ACHN (cell line): Measurements from ENCODE around the gene HPCAL1.
"Not testable (repeated sequence)": the region's sequence is repeated elsewhere in the genome, so short reads cannot be mapped to it uniquely, and the experiment has no call there.

Experiments
- DNase-seq: peaks from one replicate; pipeline ENCODE4 v3.0.0-alpha.2; 2015
- in situ Hi-C: cut with HindIII; loops from 2 replicates; pipeline ENCODE4 v1.10.0; 2017; ENCODE audit warnings: low sequenced_read_pairs, low pct_ligation_motif_present, low pct_unique_long_range_greater_than_20kb

HPCAL1 gene

DNA sequence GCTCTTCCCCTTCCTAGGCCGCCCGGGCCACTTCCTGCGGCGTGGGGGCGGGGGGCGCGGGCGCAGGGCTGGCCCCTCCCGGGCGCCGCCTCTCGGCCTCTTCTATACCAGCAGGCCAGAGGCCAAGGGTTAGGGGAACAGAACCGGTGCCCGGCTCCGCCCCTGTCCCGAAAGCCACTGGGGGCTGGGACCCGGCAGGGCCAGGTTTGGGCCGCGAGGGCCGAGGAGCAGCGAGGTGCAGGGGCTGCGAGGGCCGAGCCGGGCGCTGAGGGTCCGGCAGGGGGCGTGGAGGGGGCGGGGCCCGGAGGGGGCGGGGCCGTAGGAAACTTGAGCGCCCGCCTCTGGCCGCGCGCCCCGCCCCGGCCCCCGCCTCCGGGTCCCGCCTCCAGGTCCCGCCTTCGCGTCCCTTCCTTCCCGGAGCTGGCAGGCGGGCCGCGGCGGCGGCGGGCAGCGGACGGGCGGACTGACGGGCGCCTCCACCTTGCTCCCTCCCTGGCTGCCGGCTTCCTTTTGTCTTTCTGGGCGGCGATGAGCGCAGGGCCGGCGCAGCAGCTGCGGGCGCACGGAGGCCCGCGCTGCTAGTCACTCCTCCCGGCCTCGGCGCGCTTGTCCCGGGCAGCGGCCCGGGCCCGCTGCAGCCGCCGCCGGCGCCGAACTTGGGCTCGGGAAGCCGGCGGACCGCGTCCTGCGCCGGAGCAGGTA is at the start of gene HPCAL1:
Gene HPCAL1 (plus strand): TSS at position 426 of the 702 bp plus-strand sequence. CDS start 116,854 bp downstream, outside the sequence.
- in situ Hi-C loops = no loop called here
- DNase-seq = peak; percentile 90

- DNase-seq = no peak
- in situ Hi-C loops = loop anchor here (25.0 kb wide), 1 partner anchor 159 kb away; no protein-coding TSS in a partner anchor
These were observed 48.9 kb upstream of the HPCAL1 start for GRCh38 chr2:10253596-10254372.

GRCh38 chr2:10254373-10255188 is 48.1 kb upstream of the HPCAL1 start:
- DNase-seq = no peak
- in situ Hi-C loops = loop anchor here (25.0 kb wide), 1 partner anchor 158 kb away; no protein-coding TSS in a partner anchor

- DNase-seq = no peak
- in situ Hi-C loops = loop anchor here (25.0 kb wide), 1 partner anchor 157 kb away; no protein-coding TSS in a partner anchor
These were observed 47.3 kb upstream of the HPCAL1 start for GRCh38 chr2:10255189-10256030.

- DNase-seq = no peak
- in situ Hi-C loops = loop anchor here (25.0 kb wide), 1 partner anchor 156 kb away; no protein-coding TSS in a partner anchor
These were observed 46.6 kb upstream of the HPCAL1 start for GRCh38 chr2:10256031-10256514.

DNA sequence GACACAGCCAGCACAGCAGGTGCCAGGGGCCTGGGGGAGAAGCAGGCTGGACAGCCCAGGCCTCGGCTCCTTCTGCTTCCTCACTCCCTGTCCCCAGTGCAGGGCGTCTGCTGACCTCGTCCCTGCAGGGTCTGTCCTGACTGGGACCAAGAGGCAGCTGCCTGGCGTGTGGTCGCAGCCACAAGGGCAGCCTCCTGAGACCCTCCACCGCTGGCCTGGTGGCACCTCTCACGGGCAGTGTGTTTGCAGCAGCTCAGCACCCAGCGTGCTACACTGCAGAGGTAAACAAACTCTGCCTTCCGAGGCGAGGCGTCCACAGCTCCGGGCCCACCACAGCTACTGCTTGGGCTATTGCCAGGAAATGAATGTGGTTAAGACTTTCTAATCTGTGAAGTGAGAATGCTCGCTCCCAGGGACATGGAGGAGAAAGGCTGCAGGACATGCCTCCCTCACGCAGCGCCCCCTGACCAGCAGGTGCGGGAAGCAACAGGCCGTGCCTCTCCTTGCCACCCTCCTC is 46.1 kb upstream of the HPCAL1 start:
- no peak for DNase-seq
- in situ Hi-C loops = loop anchor here (25.0 kb wide), 1 partner anchor 156 kb away; no protein-coding TSS in a partner anchor

DNA sequence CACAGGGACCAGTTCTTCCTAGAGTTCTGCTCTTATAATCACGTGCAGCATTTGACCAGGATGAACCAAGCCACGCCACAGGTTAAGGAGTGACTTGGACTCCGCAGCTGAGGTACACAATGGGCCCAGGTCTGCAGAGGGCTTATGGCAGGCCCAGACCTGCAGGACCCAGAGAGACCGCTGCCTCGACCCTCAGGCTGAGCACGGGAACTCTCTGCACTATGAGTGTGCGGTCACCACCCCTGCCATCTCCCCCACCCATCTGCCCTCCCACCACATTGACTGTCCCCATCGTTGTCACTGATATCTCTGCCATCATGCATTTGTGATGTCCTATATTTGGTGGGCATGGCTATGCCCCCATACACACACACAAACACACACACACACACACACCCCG is 45.7 kb upstream of the HPCAL1 start:
- no peak for DNase-seq
- in situ Hi-C loops = loop anchor here (25.0 kb wide), 1 partner anchor 155 kb away; no protein-coding TSS in a partner anchor

DNA sequence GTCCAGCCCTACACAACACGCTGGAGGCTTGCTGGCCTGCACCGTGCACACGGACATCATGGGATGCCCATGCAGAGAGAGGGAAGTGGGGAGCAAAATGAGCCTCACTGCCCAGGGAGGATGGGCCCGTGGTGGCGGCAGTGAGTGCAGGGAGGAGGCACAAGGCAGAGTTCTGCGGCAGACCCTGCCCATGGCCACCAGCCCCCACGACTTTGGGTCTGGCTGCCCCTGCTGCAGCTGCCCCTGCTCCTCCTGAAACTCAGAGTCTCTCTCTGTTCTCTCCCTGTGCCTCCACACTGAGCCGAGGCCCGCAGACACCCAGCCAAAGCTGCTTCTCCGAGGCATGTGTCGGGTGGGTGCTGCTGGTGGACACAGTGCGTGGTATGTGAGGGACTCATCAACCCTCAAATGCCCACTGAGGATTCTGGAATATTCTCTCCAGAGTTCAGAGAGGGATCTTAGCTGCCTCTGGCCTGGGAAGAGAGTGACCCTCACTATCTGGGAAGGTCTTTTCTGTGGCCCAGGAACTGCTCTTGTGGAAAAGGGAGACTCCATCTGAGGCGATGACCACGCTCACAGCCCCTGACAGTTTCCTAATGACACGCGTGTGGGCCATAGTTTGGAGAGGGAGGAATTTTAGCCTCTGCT is 45.1 kb upstream of the HPCAL1 start:
- DNase-seq = no peak
- in situ Hi-C loops = loop anchor here (25.0 kb wide), 1 partner anchor 155 kb away; no protein-coding TSS in a partner anchor

- in situ Hi-C loops = loop anchor here (25.0 kb wide), 1 partner anchor 154 kb away; no protein-coding TSS in a partner anchor
- DNase-seq = no peak
These were observed 44.4 kb upstream of the HPCAL1 start for GRCh38 chr2:10258326-10258725.

- no peak for DNase-seq
- in situ Hi-C loops = loop anchor here (25.0 kb wide), 1 partner anchor 154 kb away; no protein-coding TSS in a partner anchor
These were observed 44.0 kb upstream of the HPCAL1 start for GRCh38 chr2:10258726-10259125.

DNA sequence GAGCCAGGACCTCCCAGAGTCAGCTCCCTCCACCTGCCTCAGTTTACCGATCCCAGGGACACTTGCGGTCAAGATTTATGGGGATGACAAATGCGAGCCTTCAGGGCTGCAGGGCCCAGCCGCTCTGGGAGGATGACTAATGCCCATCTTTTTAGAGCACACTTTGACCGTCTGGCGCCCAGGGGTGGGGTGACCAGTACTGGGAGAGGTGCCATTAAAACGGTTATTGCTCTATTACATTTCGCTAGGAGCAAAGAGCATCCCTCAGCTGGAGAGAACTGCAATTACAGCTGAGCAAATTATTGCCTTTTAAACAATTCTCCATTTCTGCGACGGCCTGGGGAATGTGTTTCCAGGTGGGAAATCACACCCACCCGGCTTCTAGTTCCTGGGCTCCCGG is 42.6 kb upstream of the HPCAL1 start:
- DNase-seq = peak; percentile 67
- in situ Hi-C loops = loop anchor here (25.0 kb wide), 1 partner anchor 152 kb away; no protein-coding TSS in a partner anchor

DNA sequence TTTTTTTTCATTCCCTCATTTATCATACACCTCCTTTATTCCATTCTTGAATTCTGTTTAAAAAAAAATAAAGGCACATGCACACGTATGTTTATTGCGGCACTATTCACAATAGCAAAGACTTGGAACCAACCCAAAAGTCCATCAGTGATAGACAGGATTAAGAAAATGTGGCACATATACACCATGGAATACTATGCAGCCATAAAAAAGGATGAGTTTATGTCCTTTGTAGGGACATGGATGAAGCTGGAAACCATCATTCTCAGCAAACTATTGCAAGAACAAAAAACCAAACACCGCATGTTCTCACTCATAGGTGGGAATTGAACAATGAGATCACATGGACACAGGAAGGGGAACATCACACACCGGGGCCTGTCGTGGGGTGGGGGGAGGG is 39.2 kb upstream of the HPCAL1 start:
- in situ Hi-C loops = loop anchor here (25.0 kb wide), 1 partner anchor 149 kb away; no protein-coding TSS in a partner anchor

GRCh38 chr2:10264506-10265328 is 38.0 kb upstream of the HPCAL1 start:
- in situ Hi-C loops = loop anchor here (25.0 kb wide), 1 partner anchor 148 kb away; no protein-coding TSS in a partner anchor
- no peak for DNase-seq

More for the DNA sequence above, 39.2 kb upstream of the HPCAL1 start:
- not testable (repeated sequence) for DNase-seq

DNA sequence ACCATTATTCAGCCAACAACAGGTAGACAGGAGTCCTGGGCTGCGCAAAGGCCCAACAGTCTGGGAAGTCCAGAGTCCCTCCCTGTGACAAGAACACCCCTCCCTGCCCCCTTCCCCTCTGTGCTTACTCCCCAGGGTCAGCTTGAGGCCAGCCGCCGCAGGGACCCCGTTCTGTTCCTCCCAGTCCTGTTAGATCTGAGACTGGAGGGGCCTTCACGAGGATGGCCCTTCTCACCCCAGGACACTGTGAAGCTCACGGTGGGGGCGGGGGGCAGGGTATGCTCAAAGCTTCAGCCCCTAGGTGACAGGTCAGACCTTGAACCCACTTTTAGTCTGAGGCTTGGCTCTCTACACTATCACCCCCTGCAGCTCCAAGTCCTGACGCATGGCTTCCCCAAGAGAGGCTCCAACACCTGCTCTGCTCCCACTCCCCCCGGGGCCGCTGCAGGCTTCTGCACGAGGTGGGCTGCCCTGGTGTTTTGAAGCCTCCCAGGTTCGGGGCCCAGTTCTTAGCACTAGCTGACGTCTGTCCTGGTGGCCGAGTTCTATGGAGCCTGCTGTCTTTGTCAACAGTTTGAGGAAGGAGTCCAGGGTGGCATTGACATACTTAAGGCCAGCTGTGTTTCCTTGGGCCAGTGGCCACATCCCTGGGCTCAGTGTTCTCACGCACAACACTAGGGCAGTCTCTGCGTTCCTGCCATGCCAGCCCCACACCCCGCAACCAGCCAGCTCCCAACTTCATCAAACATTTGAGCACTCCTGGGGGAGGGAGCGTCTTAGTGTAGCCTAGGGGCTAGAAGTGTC is 37.2 kb upstream of the HPCAL1 start:
- in situ Hi-C loops = loop anchor here (25.0 kb wide), 1 partner anchor 147 kb away; no protein-coding TSS in a partner anchor
- no peak for DNase-seq

DNA sequence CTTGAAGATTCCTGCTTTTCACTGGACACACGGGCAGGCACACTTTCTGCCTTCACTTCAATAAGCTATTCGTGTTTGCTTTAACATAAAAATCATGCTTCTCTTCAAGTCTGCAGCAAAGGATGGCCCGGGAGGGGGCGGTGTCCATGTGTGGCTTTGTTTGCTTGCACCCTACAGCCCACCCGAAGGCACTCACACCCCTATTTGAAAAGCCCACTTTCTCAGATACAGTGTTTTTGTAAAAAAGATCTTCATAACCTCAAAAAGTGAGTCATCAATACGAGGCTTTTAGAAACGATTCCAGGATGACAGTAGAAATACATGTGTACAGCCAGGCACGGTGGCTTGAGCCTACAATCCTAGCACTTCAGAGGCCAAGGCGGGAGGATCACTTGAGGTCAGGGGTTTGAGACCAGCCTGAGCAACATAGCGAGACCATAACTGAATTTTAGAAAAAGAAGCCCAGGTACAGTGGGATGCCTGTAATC is 36.5 kb upstream of the HPCAL1 start:
- DNase-seq = no peak
- in situ Hi-C loops = loop anchor here (25.0 kb wide), 1 partner anchor 146 kb away; no protein-coding TSS in a partner anchor
